Measurements from ENCODE around the gene DGKG. TPM values are rescaled to one million over a fixed set of nuclear protein-coding genes. Genes with fewer than 3 reads are reported as not detected.

DGKG gene
- total RNA-seq, result 0.15 and 6.8 TPM in 2 replicates

DNA sequence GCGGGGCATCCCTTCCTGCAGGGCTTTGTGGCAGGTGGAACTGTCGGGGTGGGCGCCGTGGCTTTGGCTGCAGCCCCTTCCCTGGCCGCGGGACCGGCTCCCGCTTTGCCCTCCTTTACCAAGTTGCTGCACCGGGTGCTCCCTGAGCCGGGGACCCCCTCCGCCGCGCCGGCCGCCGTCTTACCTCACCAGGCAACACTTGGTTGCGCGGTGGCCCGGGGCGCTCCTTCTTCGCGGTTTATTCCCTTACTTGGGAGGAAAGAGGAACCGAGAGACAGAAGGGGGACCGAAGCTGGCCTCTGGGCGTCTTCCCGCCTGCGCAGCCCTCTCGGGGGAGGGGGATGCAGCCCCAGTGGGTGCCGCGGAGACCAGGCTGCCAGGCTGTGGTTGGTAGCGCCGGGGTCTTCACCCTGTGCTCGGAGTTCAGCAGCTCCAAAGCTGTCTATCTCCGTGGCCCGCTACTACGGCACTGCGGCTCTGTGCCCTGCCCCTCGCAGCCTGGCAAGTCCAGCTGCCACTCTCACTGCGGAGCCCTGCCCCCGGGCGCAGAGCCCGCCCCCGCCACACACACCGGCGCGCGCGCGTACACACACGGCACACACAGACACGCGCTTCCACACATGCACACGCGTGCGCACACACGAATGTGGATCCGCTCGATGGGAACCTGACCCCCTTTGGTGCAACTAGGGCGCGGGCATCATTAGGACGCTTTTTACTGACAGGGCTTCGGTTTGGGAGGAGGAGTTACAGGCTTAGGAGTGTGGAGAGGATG is at the start of gene DGKG:
DGKG (minus strand) TSS at position 473 of the 775 bp plus-strand sequence. CDS start 41,775 bp downstream, outside the sequence.
- DNase-seq (ENCODE audit: low read depth), result no peak

DNA sequence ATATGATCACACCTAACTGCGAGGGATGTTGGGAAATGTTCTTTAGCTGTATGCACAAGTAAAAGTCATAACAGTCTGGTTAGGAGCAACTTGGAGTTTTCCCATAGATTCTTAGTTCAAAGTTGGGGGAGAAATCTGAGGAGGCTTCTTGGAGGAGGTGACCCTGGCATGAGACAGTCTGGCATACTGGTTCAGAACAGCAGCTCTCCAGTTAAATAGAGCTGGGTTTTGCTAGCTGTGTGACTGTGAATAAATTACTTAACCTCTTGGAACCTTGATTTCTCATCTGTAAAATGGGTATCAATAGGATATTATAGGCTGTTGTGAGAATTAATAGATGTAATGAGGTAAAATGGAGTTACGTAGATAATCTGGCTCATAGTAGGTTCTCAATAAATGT is 49.1 kb upstream of the DGKG start:
- DNase-seq (ENCODE audit: low read depth), result no peak

DNA sequence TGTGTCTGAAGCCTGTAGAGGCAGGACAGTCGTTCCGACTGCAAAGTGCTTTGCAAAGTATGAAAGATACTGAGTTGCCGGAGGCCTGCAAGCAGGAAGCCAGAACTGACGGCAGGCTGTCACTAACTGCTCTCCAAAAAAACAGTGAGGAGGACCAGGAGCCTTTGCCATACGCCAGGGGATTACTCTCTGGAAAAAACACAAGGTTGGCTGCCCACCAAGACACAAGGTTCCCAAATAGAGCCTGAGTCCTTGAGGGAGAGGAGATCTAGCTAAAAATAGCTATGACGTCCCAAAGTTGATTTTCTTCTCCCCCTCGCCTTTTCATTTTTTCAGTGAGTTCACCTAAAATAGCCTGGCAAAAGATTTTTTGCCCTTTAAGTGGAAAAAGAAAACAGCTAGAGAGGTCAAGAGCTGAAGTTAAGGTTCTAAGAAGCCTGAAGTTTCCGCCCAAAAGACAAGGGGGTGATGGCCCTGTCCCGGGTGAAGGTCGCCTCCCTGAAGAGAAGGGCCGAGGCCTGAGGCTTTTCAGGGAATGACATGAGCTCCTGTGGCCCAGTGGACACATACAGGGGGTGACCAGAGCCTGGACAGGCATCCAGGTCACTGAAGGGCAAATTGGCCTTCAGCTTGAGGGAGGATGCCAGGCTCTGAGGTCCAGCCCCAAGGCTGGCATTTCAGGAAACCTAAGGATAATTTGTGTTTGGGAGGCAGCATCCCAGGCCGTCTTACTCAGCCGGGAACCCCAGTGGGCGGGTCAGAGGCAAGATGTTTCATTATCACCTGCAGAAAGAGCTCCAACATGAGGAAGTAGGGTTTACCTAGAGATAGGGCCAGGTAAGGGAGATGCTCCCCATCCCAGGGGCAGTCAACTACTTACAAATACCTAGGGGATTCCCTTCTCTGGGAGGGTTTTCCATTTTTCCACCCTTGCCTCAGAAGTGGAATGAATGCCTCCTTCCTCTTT is 44.9 kb upstream of the DGKG start:
- DNase-seq (ENCODE audit: low read depth), result no peak

DNA sequence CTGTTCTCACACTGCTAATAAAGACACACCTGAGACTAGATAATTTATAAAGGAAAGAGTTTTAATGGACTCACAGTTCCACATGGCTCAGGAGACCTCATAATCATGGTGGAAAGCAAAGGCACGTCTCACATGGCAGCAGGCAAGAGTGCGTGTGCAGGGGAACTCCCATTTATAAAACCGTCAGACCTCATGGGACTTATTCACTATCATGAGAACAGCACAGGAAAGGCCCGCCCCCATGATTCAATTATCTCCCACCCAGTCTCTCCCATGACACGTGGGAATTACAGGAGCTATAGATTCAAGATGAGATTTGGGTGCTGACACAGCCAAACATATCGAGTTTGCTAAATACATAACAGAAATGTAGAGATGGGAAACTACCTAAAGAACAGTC is 39.5 kb upstream of the DGKG start:
- no peak for DNase-seq (ENCODE audit: low read depth)

DNA sequence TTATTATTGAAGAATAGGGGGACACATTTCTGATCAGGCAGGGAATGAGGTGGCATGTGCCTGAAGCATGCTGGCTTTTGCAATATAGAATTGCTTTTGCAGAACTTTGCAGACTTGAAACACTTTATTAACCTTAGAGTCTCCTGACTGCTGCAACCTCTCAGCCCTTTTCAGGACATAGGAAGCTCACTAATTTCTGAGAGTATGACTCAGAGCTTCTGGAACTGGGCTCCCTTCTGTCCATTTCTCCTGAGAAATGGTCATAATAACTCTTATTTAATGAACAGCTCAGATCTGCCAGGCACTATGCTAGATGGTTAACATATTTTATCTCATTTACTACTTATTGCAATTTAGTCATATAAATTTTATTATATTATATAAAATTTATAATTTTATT is 38.6 kb upstream of the DGKG start:
- peak; percentile 13 for DNase-seq (ENCODE audit: low read depth)

DNA sequence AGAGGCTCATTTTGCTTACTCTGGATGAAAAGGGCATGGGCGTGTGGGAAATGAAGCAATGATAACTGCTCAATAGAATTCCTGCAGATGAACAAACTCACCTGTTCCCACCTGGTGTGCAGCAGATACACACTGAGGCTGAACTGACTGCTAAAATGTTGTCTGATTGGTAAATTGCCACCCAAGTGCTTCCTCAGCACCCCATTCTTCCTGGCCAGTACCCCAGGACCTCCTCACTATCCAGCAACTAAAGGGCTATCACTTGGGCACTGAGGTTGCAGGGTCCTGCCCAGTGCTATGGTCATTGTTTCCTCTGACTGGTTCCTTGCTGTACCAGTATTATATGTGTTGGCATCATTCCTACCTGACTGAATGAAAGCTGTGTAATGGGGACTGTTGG is 38.0 kb upstream of the DGKG start:
- DNase-seq (ENCODE audit: low read depth), result no peak

DNA sequence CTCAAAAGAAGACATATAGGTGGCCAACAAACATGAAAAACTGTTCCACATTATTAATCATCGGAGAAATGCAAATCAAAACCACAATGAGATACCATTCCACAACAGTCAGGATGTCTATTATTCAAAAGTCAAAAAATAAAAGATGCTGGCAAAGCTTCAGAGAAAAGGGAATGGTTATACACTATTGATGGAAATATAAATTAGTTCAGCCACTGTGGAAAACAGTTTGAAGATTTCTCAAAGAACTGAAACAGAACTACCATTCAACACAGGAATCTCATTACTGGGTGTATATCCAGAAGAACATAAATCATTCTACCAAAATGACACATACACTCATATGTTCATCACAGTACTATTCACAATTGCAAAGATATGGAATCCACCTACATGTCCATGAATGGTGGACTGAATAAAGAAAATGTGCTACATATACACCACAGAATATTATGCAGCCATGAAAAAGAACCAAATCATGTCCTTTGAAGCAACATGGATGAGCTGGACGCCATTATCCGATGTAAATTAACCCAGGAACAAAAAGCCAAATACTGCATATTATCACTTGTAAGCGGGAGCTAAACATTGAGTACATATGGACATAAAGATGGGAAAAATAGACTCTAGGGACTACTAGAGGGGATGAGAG is 32.7 kb upstream of the DGKG start:
- no peak for DNase-seq (ENCODE audit: low read depth)

DNA sequence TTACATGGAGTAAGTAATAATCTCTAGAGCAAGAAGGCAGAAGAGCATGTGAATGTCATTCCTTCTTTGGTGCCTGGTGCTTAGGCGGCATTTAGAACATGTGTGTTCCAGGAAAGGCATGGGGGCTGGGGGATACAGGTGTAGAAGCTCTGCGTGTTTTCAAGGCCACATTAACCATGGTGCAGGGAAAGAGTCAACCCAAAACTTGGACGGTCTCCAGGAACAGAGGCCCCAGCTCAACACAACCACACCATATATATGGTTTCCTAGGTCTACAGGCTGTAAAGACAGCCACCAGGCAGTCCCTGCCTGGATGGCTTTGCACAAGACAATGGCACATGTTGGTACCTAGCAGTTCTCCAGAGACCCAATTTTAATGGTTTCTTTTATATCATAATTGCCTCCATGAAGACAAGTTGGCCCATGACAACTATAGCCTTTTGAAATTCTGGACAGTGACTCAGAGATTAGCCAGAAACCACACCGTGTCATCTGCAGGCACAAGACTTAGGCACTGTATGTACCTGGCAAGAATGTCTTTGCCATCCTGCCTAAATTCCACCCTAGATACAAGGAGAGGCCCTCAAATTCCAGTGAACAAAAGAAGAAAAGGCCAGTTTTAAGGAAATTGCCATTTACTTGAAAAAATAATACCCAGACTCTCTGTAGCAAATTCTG is 25.0 kb upstream of the DGKG start:
- DNase-seq (ENCODE audit: low read depth), result no peak

DNA sequence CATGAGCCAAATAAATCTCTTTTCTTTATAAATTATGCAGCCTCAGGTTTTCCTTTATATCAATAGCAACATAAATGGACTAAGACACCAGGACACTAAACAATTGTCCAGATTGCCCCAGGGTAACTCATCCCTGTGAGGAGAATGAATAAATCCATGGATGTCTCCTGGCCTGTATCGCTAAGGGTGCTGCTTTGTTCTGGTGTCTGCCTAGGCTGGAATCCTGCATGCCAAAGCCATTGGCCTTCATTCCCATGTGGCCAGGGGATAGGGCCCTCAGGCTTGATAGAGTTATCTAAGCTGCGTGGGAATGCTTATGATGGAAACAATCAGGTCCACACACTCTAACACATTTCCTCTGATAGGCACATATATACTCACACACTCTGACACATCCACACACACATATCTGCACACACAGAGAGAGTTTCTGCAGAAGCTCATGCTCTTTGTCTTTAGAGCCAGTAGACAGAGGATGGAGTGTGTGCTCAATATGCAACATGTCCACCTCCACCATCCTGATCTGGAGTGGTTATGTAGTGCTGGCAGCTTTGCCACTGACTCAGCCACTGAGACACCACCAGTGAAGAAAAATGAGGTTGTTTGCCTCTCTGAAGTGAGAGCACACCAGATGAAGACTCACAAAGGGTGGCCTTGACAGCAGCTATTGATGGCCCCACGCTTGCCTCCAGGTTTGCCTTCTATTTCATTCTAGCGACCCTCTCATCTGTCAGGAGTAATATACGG is 24.0 kb upstream of the DGKG start:
- no peak for DNase-seq (ENCODE audit: low read depth)

DNA sequence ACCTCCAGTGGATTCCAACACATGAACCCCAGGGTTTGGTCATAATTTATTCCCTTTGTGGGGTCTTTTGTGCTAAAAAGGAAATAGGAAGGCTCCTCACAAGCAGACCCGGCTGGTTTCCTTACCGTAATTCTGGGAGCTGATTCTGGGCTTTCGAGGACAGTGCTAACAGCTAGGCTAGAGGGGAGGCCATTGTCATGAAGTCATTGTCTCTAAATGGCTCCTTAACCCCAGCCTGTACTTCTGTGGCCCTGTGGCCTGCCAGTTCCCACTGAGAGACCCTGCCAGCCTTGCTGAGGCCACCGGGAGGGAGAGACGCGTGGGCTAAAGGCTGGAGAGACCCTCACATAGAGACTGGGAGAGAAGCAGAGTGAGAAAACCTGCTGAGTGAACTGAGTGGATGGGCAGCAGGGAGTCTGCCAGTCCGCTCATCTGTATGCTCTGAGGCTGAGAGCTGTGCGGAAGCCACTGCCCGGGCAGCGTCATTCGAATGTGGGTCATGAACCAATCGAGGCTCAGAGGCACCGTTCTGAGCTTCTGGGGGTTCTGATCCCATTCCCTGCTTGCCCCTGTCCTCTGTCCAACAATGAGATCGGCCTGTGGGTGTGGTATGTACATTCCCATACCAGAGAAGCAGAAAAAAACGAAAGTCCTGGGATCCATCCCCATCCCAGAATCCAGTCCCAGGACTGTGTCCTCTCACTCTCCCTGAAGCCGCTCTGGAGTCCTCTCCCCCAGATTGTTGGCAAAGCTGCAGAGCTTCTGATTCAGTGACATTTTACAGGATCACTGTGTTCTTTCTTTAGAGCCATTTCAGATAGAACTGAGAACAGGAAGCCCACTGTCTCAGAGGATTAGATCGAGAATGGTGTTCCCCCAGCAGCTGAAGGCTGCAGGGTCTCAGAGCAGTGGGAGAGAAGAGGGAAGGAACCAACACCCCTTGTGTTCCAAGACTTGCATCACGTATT is 21.3 kb upstream of the DGKG start:
- DNase-seq (ENCODE audit: low read depth), result no peak

DNA sequence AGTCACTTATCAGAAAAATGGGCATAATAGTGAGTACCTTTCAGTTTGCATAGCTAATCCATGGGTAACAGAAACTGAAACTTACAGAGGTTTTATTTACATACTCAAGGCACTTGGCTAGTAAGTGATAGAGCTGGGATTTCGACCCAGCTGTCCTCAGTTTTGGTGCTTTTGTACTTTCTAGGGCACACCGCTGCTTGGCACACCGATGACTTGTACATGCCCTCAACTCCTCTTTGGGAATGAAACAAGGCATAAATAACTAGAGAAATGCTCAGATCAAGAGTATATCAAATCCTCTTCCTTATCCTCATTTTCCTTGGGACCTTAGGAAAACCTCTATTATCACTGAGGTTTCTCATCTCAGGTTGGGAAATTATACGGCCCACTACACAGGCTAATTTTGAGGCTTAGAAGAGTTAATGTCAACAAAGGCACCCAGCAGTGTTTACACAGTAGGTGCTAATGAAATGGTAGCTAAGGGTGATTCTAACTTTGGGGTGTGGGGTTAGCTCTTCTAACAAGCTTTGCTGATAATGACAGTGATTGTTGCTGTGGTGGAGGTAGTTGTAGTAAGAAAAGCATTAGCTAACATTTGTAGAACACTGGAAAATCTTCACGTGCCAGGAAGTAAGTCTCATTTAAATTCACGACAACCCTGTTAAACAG is 20.3 kb upstream of the DGKG start:
- DNase-seq (ENCODE audit: low read depth), result peak; percentile 2

DNA sequence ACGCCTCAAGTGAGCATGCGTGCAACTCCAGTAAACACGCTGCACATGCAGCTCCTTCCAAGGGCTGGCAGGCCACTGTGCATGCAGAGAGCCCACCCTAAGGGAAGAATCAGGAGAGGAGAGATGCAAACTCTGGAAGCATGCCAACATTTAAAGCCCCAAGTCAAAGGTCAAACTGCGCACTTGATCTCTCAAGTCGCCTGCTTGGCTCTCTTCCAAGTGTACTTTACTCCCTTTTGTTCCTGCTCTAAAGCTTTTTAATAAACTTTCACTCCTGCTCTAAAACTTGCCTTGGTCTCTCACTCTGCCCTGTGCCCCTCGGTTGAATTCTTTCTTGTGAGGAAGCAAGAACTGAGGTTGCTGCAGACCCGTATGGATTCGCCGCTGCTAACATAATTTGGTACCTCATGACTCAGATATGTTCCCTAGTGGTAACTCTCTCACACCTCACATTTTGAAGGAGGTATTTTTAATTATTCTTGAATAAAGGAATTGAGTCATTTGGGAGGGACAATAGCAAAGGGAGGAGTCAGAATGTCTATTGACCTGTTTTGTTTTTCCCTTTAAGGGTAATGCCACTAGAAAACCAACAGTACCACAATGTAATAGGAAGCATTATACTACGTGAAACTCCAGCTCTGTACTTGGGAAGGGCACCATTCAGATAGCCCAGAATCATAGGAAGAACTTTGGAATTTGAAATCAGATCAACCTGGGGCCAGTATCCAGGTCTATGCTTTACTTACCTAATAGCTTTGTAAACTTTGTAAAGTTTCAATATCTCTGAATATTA is 19.6 kb upstream of the DGKG start:
- DNase-seq (ENCODE audit: low read depth), result peak; percentile 34

DNA sequence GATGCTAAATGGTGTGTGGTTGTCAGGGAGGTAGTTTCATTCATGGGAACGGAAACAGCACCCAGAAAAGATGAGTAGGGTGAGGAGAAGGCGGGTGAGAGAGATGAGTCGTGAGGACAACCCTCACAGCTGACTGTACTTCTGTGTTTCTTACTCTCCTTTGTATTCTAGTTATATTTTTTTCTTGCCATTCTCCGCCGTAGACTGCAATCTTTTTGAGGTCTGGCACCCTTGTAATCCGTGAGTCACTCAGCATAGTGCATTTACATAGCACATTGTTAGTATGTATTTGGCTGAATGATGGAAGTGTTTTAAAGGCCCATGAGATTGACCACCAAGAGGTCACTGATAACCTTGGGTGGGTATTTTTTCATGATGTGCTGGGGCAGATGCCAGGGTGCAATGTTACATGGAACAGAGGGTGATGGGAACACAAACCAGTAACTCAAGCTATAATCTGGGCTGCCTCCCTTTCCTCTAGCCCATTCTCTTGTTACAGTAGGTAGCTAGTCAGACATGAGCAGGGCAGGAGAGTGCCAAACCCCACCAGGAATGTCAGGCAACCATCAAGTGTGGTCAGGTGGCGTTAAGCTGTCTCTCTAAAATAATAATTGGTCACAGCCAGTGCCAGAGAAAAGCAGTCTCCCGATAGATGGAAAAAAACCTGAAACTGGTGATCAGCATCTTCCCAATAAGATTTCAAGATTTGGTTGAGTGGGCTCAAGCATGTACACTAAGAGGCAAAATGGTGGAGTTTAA is 18.8 kb upstream of the DGKG start:
- no peak for DNase-seq (ENCODE audit: low read depth)

DNA sequence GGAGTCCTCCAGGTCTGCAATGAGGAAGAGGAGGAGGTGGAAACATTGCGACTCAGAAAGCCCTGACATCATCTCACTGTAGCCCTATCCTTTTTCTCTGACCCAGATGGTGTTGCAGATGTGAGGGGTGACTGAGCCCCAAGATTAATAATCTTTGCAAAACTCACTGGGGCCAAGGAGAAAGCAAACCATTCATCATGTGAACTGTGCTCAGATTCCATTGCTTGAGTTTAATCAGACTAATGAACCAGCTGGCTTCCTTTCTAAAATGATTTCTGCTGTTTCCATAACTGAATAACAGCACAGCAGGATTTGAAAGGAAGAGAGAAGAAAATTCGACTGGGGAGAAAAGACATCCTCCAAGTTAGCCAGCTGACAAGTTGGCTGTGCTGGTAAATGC is 13.4 kb upstream of the DGKG start:
- no peak for DNase-seq (ENCODE audit: low read depth)

DNA sequence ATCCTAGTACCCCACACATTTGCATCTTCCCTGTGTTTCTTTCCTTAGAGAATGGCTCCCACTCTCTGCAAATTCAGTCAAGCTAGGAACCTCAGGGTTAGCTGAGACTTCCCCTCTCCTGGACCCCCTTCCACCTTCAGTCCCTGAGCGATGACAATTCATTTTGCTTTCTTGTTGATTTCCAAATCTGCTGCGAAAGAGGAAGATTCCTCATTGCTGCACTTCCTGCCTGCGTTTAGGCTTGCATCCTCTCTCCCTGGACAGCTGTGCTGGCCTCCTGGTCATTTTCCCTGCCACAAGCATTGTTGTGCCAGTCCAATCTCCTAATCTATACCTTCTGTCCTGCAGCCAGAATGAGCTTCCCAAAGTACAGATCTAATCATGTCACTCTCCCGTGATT is 12.3 kb upstream of the DGKG start:
- DNase-seq (ENCODE audit: low read depth), result no peak

DNA sequence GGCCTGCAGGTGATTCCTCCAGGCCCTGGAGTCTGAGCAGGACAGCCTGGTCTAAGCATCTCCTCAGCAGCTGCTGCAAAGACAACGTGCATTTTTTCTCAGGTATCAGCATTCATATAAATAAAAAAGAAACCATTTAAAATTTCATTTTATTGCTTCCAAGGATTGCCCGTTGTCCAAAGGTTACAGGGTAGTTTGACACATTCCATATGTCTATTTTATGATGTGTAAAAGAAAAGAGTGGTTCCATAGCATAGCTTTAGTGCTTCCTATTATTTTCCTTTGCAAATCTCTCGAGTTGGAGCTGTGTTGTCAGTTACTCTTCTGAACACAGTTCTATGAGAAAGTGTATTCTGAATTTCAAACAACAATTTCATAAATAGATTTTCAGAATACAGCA is 7.2 kb upstream of the DGKG start:
- no peak for DNase-seq (ENCODE audit: low read depth)

DNA sequence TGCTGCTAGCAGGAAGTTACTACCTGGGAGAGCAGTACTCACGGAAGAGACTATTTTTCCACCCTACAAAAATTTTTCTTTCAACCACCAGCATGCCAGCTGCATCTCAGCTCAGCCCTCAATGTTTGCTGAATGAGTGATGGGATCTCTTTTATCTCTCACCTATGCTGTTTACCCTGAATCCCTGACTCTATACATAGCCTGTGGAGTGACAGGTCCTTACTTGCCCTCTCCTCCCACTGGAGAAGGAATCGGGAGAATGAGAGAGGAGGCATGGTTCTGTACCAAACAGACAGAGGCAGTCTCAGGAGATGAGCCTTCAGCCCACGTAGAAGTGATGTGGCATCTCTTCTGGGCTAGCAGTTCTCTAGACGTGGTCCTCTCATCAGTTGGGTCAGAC is 6.7 kb upstream of the DGKG start:
- DNase-seq (ENCODE audit: low read depth), result no peak

DNA sequence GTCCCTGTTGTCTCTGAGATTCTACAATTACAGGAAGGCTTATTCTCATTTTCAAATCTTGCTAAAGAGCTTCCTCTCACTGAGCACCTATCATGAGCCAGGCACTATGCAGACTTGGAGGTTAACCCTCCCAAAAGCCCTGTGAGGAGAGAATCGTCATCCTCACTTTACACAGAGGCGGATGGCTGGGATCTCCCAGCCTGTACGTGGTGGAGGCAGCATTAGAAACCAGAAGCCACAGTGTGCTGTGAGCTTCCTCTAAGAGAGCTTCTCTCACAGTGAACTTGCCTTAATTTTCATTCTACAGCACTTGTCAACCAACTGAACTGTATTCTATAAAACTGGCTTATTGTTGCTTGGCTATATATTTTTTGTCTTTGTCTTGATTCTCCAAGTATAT is 6.1 kb upstream of the DGKG start:
- DNase-seq (ENCODE audit: low read depth), result no peak
